Measurements from ENCODE around the gene SNX14.
"Not testable (repeated sequence)": the region's sequence is repeated elsewhere in the genome, so short reads cannot be mapped to it uniquely, and the experiment has no call there.

SNX14 gene

DNA sequence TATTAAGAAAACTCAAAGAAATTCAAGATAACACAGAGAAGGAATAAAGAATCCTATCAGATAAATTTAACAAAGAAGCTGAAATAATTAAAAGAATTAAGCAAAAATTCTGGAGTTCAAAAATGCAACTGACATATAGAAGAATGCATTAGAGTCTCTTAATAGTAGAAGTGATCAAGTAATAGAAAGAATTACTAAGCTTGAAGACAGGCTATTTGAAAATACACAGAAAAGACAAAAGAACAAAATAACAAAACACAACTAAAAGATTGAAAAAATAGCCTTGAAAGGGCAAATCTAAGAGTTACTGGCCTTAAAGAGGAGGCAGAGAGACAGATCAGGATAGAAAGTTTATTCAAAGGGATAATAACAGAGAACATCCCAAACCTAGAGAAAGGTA lies 12.1 kb downstream of the SNX14 start:
- DNase-seq, result no peak

DNA sequence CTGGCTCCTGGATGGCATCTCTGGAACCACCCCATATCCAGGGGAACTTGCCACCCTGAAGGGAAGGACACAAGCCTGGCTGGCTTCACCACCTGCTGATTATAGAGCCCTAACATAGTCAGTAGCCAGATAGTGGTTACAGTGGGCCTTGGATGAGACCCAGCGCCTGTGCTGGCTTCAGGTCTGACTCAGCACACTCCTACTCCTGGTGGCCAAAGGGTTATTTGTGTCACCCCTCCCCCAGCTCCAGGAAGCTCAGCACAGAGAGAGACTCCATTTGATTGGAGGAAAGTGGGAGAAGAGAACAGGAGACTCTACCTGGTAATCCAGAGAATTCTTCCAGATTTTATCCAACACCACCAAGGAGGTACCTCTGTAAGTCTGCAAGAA lies 12.8 kb downstream of the SNX14 start:
- no peak for DNase-seq

DNA sequence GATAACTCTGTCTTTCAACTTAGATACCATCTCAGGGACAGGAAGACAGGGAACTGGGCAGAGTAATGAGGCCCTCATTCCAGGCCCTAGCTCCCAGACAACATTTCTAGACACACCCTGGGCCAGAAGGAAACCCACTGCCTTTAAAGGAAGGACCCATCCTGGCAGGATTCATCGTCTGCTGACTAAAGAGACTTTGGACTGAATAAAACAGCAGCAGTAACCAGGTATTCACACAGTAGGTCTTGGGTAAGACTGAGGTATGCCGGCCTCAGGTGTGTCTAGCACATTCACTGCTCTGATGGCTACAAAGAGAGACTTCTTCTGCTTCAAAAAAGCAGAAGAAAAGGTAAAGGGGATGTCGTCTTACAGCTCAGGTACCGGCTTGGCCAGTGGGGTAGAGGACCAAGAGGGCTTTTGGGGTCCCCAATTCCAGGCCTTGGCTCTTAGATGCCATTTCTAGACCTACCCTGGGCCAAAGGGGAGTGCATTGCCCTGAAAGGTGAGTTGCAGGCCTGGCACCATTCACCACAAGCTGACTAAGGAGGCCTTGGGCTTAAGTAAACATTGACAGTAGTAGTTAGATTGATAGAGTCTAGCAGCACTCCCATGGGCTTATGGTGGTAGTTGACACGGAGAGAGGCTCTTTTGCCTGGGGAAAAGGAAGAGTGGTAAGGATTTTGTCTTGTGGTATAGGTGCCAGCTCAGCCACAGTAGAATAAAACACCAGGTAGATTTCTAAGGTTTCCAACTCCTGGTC lies 13.4 kb downstream of the SNX14 start:
- DNase-seq, result no peak

DNA sequence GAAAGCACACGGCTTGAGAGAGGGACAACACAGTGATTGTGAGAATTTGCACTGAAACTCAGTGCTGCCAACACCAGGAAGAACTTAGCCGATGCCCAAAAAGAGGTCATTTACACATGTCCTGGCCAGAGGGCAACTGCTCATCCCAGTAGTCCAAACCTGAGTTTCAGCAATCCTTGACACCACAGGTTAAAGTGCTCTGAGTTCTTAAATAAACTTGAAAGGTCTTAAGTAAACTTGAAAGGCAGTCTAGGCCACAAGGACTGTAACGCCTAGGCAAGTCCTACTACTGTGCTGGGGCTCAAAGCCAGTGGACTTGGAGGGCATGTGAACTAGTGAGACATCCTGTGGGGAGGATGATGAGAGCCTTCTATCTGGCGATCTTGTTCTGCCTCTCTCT lies 14.1 kb downstream of the SNX14 start:
- no peak for DNase-seq

DNA sequence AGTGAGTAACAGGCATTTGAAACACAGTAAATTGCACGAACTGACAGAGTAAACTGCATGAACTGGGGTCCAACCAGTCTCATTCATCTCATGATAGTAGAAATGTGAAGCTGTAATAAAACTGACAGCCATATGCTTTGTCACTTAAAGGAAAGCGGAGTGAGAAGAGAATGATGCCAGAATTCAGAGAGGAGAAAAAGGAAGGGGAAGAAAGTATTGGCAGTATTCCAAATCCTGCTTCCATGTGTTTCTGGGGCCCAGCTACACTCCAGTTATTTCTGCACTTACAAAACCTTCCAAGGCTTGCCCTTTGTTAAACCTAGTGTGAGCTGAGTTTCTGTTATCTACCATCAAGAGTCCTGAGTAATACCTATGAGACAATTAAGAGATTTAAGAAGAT lies 17.2 kb downstream of the SNX14 start:
- no peak for DNase-seq

DNA sequence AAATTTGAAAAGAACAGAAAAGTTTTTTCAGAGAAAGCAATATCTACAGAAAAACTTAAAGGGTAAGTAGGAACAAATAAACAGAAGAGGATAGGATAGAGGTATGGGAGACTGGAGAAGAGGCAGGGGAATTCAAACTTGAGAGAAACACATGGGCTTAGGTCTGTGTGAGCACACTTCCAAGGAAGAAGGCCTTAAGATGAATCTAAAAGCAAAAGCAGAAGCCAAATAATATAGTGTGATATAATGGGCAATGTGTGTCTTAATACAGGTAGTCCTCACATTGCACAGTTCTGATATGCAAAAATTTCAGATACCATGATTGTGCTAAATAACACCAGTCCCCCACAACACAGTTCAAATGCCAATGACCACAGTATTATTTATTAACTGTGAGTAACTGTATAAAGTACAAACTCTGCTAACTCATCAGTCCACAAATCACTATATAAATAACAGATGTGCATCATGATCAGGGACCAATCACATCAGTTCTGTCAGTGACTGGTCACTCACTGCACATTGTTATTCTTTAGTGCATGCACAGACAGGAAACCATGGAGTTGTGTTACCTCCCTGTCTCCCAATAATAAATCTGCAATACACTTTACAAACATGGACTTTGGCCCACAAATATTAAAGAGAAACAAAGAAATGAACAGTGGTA lies 18.6 kb downstream of the SNX14 start:
- no peak for DNase-seq

- no peak for DNase-seq
These were observed 24.3 kb downstream of the SNX14 start for GRCh38 chr6:85569323-85569722.

- DNase-seq, result no peak
These were observed 25.2 kb downstream of the SNX14 start for GRCh38 chr6:85568411-85568810.

- DNase-seq, result no peak
These were observed 27.9 kb downstream of the SNX14 start for GRCh38 chr6:85565736-85566135.

DNA sequence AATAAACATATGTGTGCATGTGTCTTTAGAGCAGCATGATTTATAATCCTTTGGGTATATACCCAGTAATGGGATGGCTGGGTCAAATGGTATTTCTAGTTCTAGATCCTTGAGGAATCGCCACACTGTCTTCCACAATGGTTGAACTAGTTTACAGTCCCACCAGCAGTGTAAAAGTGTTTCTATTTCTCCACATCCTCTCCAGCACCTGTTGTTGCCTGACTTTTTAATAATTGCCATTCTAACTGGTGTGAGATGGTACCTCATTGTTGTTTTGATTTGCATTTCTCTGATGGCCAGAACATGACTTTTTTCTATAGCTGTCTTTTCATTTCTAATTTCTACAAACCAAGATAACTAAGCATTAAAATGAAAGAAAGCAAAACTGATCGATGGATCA lies 29.4 kb downstream of the SNX14 start:
- not testable (repeated sequence) for DNase-seq

- no peak for DNase-seq
These were observed 31.8 kb downstream of the SNX14 start for GRCh38 chr6:85561750-85562357.

DNA sequence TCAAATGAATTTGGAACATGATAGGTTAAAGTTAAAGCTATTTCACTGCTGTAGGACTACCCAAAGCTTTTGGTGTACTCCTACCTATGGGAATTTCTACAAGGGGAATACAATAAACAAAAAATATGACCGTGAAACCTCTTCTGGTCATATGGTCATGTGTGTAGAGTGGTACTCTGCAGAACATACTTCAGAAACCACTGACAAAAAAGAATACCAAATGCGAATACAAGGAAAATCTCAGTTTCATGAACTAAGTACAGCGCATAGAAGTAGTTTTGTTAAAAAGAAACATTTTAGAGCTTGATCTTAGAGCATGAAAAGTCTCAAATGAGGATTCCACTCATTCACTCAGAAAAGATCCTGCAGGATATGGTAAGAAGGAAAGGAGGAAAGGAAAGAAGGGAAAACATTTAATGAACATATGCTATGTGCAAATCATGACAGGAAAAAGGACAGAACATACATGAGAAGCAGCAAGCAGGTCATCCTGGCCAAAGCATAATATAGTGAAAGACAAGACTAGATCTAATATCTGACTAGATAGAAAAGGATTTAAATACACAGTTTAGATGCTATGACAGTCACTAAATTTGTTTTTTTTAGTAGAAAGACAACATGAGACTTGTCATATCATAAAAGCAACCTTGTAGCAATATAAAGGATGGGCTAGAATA lies 36.5 kb downstream of the SNX14 start:
- no peak for DNase-seq

- DNase-seq, result no peak
These were observed 41.0 kb downstream of the SNX14 start for GRCh38 chr6:85552652-85553051.

DNA sequence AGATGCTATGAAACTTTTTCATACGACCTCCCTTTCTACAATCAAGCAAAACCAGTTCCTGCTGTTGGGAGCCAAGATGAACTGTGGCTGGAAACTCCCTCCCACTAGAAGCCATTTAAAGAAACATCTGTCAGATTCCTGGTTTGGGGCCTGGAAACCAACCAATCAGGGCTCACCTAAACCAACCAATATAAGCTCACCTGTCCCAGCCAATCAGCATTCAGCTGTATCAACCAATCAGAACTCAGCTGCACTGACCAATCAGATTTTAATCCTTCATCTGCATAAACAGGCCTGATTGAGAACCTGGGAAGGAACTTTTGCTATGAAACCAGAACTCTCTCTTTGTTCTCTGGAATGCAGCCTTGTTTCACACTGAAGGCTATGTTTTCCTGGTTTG lies 42.4 kb downstream of the SNX14 start:
- no peak for DNase-seq

DNA sequence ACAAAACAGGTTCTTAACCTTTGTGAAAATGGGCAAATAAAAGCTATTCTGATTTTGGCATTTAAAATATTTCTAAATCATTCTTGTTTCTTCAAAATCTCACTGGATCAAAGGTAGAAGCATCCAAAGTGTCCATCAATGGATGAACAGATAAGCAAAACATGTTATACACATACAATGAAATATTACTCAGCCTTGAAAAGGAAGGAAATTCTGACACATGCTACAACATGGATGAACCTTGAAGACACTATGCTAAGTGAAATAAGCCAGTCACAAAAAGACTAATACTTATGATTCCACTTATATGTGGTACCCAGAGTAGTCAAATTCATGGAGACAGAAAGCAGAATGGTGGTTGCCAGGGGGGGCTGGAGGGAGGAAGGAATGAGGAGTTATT lies 45.9 kb downstream of the SNX14 start:
- no peak for DNase-seq

DNA sequence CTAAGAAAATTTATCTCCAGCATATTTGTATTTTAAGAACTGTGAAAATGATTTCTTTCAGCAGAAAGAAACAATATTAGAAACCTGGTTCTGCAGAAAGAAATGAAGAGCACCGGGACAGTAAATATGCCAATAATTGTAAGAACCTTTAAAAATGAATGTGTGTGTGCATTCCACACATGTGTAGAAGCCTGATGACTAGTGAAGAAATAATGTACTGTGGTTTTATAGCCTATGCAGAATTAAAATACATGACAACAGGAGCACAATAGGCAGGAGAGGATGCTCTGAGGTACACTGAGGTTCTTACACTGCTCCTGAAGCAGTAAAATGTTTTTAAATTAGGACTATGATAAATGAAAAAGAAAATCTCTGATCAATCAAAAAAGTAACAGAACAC lies 48.9 kb downstream of the SNX14 start:
- DNase-seq, result no peak

GRCh38 chr6:85537055-85537494 lies 56.6 kb downstream of the SNX14 start:
- DNase-seq, result no peak

GRCh38 chr6:85524281-85524680 lies 69.4 kb downstream of the SNX14 start:
- not testable (repeated sequence) for DNase-seq

- no peak for DNase-seq
These were observed 77.5 kb downstream of the SNX14 start for GRCh38 chr6:85516168-85516567.

DNA sequence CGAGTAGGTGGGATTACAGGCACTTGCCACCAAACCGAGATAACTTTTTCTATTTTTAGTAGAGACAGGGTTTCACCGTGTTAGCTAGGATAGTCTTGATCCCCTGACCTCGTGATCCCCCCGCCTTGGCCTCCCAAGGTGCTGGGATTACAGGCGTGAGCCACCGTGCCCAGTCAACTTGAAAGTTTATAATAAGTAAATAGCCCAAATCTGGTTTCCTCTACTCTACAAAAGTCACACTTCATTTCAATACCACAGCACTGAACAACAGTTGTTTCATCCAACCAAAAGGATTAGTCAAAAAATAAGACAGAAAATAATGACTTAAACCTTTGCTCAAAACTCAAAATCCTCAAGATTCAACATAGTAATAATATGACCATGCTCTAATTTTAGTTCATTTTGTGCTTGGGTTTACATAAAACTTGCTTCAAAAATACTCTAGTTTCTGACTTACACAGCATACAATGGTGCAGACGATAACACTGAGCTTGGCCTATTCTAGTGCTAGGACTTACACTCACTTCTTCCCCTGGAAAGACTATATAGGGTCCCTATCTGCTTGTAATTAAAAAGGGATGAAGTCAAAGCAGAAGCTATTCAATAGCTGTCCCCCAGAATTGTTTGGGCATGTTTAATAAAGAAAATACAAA lies 87.1 kb downstream of the SNX14 start:
- no peak for DNase-seq

DNA sequence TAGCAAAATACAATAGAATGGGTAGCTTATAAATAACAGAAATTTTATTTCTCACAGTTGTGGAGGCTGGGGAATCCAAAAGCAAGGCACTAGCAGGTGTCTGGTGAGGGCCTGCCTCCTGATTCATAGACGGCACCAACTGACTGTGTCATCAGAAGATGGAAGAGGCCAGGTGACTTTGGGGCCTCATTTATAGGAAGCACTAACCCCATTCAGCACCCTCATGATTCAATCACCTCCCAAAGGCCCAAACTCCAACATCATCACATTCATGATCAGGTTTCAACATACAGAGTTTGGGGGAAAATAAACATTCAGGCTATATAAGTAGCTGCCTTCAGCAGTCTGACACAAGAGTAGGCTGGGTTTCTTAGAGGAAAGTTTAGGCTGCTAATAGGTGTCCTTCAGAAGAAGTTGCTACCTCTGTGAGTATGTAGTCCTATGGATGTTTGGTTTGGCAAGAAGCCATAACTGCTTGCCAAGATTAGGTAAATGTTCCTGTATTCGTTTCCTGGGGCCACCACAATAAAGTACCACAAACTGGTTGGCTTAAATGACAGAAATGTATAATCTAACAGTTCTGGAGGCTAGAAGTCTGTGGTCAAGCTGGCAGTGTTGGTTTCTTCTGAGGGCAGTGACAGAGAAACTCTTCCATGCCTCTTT lies 94.9 kb downstream of the SNX14 start:
- no peak for DNase-seq

DNA sequence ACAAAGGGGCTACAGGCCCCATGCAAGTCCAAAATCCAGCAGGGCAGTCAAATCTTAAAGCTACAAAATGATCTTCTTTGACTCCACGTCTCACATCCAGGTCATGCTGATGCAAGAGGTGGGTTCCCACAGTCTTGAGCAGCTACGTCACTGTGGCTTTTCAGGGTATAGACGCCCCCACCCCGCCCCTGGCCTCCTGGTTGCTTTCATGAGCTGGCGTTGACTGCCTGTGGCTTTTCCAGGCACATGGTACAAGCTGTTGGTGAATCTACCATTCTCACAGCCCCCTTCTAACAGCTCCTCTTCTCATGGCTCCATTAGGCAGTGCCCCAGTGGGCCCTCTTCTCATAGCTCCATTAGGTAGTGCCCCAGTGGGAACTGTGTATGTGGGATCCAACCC lies 96.8 kb downstream of the SNX14 start:
- no peak for DNase-seq
